Left lung (tissue), 10 donors: ENCODE measurements around the gene SLC9A9. TPM values are rescaled to one million over a fixed set of nuclear protein-coding genes. Genes with fewer than 3 reads are reported as not detected.
A peak's percentile ranks its signal among the peaks of the same experiment; 100 is the strongest.

Experiments
- ATAC-seq: fragments of 200-7000 bp; cut with Tn5 transposase; one replicate; pipeline ENCODE4 v1.9.1; 2020; ENCODE audit warnings: moderate library complexity
- DNase-seq, 4 donors: peaks; one replicate each; pipeline ENCODE4 v3.0.0-alpha.2; 2013 to 2020
- H3K27ac ChIP-seq, 2 donors: fragments of 200-600 bp; sonication (generic) in 1 of 2; one replicate each; pipeline versions ENCODE4 v1.5.0 to v1.8.0; 2020 to 2021
- H3K27me3 ChIP-seq, 2 donors: fragments of 200-600 bp; sonication (generic) in 1 of 2; one replicate each; pipeline versions ENCODE4 v1.5.0 to v1.8.0; 2020 to 2021
- H3K36me3 ChIP-seq, 2 donors: fragments of 200-600 bp; sonication (generic) in 1 of 2; one replicate each; pipeline versions ENCODE4 v1.5.0 to v1.8.0; 2020 to 2021
- H3K4me1 ChIP-seq, 2 donors: fragments of 200-600 bp; one replicate each; pipeline ENCODE4 v1.8.0; 2021
- H3K4me3 ChIP-seq, 2 donors: fragments of 200-600 bp; sonication (generic) in 1 of 2; one replicate each; pipeline versions ENCODE4 v1.5.0 to v1.8.0; 2020 to 2021; ENCODE audit warnings: mild to moderate bottlenecking in 1 of 2
- H3K9me3 ChIP-seq, 2 donors: fragments of 200-600 bp; sonication (generic) in 1 of 2; one replicate each; pipeline versions ENCODE4 v1.5.0 to v1.8.0; 2020 to 2021
- intact Hi-C, 2 donors: fragments of 100-400 bp; cut with DNase I; formaldehyde crosslinking; loops; one replicate each; pipeline versions ENCODE4 v1.11.2 to v1.14.2; 2022
- polyA plus RNA-seq, 6 donors: library from polyadenylated mRNA; unstranded; fragments of 120-200 nt; gene quantifications; one replicate each; pipeline ENCODE4 v1.2.1, GENCODE V29; 2013; ENCODE audit not compliant: insufficient read length in 6 of 6
- total RNA-seq, 2 donors: library from RNA; stranded (reverse); fragmentation: NEBNext Ultra II Directional; extraction: Animal tissue kit (Norgen Biotek cat#: 25700); gene quantifications; one replicate each; pipeline ENCODE4 v1.2.1, GENCODE V29; 2021
- TF ChIP-seq, protein P1 (sequence below), 2 donors: fragments of 200-600 bp; sonication (generic) in 1 of 2; IDR thresholded peaks; one replicate each; pipeline versions ENCODE4 v1.5.0 to v1.8.0; 2021; ENCODE audit warnings: antibody characterized with exemption in 2 of 2
- donor health status: DM: no; HTN: yes; CAD: no.
- donor health status: DM: no; HTN: no; CAD: no.

Gene SLC9A9
- total and polyA plus RNA-seq, 8 donors, result 13.9 to 19.6 (median 16.8) TPM

DNA sequence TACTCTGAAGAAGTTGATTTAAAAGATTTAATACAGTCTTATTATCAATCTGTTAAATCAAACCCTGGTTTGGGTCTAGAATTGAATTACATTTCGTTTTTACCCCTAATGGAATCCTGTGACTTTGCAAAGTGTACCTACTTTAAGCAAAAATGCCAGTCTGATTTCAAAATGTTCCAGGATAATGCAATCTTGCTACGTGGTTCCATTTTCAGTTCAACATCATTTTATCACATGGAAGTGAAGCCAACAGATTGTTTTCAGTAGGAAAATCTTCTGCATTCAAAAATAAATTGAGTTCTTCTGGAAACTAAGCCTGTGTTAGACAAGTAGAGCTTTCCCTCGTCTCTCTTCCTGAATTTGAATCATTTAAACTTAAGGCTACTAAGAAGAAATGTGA lies 372.3 kb downstream of the SLC9A9 start:
- DNase-seq (no peak), ATAC-seq (no peak)
- TF ChIP-seq, protein P1, sequence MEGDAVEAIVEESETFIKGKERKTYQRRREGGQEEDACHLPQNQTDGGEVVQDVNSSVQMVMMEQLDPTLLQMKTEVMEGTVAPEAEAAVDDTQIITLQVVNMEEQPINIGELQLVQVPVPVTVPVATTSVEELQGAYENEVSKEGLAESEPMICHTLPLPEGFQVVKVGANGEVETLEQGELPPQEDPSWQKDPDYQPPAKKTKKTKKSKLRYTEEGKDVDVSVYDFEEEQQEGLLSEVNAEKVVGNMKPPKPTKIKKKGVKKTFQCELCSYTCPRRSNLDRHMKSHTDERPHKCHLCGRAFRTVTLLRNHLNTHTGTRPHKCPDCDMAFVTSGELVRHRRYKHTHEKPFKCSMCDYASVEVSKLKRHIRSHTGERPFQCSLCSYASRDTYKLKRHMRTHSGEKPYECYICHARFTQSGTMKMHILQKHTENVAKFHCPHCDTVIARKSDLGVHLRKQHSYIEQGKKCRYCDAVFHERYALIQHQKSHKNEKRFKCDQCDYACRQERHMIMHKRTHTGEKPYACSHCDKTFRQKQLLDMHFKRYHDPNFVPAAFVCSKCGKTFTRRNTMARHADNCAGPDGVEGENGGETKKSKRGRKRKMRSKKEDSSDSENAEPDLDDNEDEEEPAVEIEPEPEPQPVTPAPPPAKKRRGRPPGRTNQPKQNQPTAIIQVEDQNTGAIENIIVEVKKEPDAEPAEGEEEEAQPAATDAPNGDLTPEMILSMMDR (IDR thresholded peaks at IDR 0.05), result no peak
- Histone ChIP-seq H3K27ac (no peak overlapping the region), H3K36me3 (no peaks in the 10 kb centered on the region), H3K4me3 (no peak overlapping the region), H3K4me1 (no peaks in the 10 kb centered on the region), H3K27me3 (no peaks in the 10 kb centered on the region), H3K9me3 (no peaks in the 10 kb centered on the region)
- intact Hi-C loops, result no loop called here

DNA sequence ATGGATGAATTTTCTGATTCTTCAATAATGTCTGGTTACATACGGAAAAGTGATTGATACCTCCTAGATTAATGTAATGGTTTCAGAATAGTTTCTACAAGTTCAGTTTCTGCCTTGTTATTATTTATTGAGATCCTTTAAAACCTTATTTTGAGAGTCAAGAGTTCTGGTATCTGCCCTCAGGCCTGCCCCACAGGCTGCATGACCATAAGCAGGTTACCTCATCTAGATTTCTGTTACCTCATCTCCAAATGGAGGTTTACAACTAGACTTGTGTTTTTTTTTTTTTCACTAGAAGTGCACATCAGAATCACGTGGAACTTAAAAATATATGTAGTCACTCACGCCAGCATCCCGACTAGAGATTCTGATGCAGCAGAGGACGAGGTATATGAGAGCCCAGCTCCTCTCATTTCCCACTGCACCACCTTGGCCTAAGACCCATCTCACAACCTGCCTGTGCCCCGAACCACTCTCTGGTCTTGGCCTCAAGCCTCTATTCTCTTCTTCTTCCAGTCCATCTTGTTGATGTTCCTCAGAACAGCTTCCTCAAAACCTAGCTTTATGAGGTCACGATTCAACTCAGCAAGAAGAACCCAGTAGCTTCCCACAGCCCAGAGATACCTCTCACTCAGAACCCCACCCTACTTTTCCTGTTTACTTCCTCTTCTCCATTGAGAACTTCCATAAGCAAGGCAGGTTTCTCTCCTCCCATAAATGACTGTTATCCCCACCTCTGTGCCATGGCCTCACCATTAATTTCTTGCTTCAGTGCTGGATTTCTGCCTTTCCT lies 375.3 kb downstream of the SLC9A9 start:
- Histone ChIP-seq H3K27ac (no peak overlapping the region), H3K4me3 (no peak overlapping the region), H3K36me3 (no peaks in the 10 kb centered on the region), H3K27me3 (no peaks in the 10 kb centered on the region), H3K9me3 (no peaks in the 10 kb centered on the region), H3K4me1 (no peaks in the 10 kb centered on the region)
- ATAC-seq (peak; percentile 34), DNase-seq (no peak)
- intact Hi-C loops, result no loop called here
- TF ChIP-seq, protein P1 (IDR thresholded peaks at IDR 0.05), result no peak

DNA sequence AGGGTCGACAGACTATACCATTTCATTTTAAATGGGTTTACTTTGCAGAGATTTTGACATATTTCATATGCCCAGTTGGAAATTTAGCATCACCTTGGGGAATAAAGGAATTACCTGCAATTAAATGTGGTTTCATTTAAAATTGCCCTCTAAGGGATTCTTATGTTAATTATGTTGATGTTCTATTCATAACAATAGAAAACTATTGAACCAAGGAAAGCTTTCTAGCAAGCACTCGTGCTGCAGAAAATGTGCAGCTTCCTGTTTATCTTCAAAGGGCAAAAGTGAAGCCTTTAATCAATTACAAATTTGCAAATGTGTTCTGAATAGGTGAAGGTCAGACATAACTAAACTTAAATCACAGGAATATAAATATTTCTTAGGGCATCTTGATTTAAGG lies 376.6 kb downstream of the SLC9A9 start:
- H3K27me3 ChIP-seq, result no peaks in the 10 kb centered on the region
- H3K9me3 ChIP-seq, result no peaks in the 10 kb centered on the region
- H3K4me3 ChIP-seq, result no peak overlapping the region
- DNase-seq (no peak), ATAC-seq (no peak)
- intact Hi-C loops, result no loop called here
- TF ChIP-seq, protein P1 (IDR thresholded peaks at IDR 0.05), result no peak
- no peak overlapping the region for H3K27ac ChIP-seq
- H3K4me1 ChIP-seq, result no peaks in the 10 kb centered on the region
- no peaks in the 10 kb centered on the region for H3K36me3 ChIP-seq

DNA sequence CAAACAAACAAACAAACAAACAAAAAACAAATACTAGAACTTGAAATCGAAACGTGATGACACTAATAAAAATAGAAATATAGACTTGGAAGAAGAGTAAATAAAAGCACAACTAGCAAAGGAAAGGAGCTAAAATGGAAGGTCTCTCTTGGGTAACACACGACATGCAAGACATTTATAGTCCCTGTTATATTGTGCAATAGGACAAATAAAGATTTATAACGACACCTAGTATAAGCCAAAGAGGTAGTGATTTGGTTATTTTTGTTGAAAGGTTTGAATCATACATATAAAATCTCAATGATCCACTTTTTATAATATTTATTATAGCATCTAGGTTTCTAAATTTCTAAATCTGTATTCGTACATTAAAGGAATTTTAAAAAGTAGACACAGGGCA lies 379.1 kb downstream of the SLC9A9 start:
- intact Hi-C loops, result no loop called here
- DNase-seq, result no peak

DNA sequence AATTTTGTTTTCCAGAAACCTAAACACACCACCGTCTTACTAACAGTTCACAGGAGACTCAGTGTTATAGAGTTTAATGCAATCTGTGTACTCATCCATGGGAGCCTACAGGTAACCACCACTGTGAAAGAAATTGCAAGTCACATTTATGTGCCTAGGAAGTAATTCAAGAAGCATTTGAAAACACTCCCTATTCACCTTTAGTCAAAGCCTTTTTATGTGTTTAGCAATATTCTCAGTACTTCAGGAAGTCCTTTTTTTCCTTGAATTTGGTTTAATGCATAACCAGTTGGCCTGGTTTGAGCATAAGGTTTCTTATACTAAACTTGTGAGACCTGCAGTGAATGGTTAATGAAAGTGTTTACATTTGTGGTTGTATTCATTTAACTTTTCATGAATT lies 382.6 kb downstream of the SLC9A9 start:
- no peaks in the 10 kb centered on the region for H3K36me3 ChIP-seq
- ATAC-seq, result peak; percentile 87
- no peaks in the 10 kb centered on the region for H3K9me3 ChIP-seq
- H3K4me1 ChIP-seq, result no peaks in the 10 kb centered on the region
- no peak overlapping the region for H3K27ac ChIP-seq
- no peaks in the 10 kb centered on the region for H3K27me3 ChIP-seq
- no peak overlapping the region for H3K4me3 ChIP-seq
- TF ChIP-seq, protein P1 (IDR thresholded peaks at IDR 0.05), result no peak
- intact Hi-C loops, result no loop called here
- DNase-seq, result peak in 1 of 4 donors; percentile 62

More for the DNA sequence above, 379.1 kb downstream of the SLC9A9 start:
- Histone ChIP-seq H3K27ac (no peak overlapping the region), H3K9me3 (no peaks in the 10 kb centered on the region), H3K4me3 (no peak overlapping the region), H3K4me1 (no peaks in the 10 kb centered on the region), H3K36me3 (no peaks in the 10 kb centered on the region), H3K27me3 (no peaks in the 10 kb centered on the region)
- no peak for ATAC-seq
- TF ChIP-seq, protein P1 (IDR thresholded peaks at IDR 0.05), result no peak
